Dermis microvascular lymphatic vessel endothelial cell (primary cell): ENCODE measurements around the gene OTOF. TPM values are rescaled to one million over a fixed set of nuclear protein-coding genes. Genes with fewer than 3 reads are reported as not detected.
A peak's percentile ranks its signal among the peaks of the same experiment; 100 is the strongest.

Source experiments
- DNase-seq, 2 donors: peaks; one replicate each; pipeline versions ENCODE4 v3.0.0 to v3.0.0-alpha.2; 2010; ENCODE audit warnings: low read depth in 2 of 2
- total RNA-seq: library from RNA; depleted of rRNA; stranded (reverse); fragments of >200 nt; gene quantifications from 2 replicates; pipeline ENCODE4 v1.2.1, GENCODE V29; 2014

Gene OTOF
- 20.7 and 20.8 TPM in 2 replicates for total RNA-seq

DNA sequence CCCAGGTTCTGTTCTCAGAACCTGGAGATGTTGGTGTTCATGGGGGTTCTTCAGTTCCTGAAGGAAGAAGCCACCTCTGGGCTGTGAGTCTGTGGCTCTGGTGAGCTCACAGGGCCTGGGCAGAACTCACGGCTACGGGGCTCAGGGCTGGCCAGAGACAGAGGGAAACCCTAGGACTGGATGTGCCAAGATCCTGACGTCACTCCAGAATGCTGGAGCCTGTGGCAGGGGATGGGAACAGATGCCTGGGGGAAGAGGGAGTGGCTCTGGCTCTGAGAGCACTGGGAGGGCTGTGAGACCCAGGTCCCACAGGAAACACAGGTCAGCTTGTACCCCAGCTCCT, at the start of gene OTOF:
OTOF (minus strand) TSS at position 214 of the 343 bp plus-strand sequence.
- DNase-seq: peak in 1 of 2 donors; percentile 68

DNA sequence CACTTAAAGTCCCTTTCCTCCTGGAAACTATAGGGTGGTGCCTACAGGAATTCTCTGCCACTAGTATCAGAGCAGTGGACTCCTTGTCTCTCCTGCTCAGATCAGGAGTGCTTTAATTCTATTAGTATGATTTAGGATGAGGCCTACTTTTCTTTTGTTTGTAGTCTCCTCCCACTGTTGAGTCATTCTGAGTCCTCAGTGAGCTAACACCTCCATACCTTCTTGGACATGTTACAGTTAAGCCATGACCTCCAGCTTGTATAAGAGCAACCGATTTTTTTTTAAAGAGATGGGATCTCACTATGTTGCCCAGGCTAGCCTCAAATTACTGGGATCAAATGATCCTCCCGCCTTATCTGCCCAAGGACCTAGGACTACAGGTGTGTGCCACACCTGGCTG, 48.7 kb upstream of the OTOF start:
- no peak for DNase-seq

DNA sequence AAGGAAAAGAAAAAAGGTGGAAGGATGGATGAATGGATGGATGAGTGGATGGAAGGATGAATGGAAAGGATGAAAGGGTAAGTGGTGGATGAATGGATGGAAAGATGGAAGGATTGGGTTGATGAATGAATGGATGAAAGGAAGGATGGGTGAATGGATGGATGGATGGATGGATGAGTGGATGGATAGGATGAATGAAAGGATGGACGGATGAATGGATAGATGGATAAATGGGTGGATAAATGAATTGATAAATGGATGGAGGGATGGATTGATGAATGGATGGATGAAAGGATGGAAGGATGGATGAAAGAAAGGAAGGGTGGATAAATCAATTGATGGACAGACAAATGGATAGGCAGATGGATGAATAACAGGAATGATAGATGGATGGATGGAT, 48.2 kb upstream of the OTOF start:
- no peak for DNase-seq

DNA sequence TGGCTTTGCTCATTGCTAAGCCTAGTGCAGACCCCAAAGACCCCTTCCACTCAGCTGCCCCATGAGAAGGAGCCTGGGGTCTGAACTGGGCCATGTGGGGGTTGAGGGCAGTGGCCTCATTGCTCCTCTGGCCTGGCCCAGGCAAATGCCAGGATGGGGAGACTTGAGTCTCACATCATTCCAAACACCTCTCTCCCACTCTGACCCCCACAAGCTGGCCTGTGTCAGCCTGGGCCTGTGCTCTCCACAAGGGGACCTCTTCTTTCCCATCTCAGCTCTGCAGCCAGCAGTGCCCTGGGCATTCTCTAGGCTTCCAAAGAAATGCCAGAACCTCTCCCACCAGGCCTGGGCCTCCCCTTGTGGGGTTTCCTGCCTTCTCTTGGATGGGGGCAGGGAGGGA, 45.8 kb upstream of the OTOF start:
- no peak for DNase-seq

DNA sequence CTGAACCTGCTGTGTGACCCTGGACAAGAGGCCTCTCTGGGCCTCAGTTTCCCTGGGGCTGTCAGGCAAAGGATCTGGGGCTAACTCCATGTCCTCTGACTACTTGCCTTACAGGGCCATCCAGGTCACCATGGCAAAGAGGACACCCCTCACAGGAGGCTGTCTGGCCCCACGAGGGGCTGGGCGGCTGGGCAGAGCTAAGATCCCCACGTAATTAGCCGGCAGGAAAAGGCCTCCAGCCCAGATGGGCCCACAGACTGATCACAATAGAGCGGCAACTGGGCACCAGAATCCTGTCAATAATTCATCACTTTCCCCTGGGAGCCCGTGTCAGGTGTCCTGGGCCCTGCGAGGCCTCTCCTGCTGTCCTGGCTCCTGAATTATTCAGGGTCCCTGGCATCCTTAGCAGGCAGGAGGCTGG, 44.8 kb upstream of the OTOF start:
- no peak for DNase-seq

DNA sequence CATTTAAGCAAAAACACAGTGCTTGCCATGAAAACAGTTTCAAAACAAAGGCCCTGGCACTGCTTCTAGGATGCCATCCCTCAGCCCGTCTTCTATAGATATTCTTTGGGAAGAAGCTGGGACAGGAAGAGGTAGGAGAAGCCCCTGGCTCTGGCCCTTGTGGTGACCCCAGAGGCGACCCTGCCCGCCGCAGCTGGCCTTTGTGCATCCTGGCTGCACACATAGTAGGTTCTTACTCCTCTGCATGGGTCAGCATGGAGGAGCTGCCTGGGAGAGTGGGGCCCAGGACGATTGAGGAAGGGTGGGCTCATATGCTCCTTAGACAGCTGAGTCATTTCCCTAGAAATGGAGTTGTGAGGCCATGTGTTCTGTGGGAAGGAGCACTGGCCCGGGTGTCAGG, 44.4 kb upstream of the OTOF start:
- peak in 1 of 2 donors; percentile 7 for DNase-seq

DNA sequence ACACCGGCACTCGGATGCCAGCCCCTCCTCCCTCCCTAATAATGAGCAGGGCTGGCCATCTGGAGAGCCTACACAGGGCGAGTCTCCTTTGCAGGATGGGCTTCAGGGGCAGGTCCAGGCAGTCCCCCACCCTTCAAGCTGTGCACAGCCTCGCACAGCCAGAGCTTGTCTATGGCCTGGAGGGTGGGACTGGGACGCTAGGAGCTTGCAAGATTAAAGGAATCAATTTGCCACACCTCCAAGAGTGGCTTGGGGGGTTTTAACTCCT, 43.9 kb upstream of the OTOF start:
- DNase-seq: no peak

DNA sequence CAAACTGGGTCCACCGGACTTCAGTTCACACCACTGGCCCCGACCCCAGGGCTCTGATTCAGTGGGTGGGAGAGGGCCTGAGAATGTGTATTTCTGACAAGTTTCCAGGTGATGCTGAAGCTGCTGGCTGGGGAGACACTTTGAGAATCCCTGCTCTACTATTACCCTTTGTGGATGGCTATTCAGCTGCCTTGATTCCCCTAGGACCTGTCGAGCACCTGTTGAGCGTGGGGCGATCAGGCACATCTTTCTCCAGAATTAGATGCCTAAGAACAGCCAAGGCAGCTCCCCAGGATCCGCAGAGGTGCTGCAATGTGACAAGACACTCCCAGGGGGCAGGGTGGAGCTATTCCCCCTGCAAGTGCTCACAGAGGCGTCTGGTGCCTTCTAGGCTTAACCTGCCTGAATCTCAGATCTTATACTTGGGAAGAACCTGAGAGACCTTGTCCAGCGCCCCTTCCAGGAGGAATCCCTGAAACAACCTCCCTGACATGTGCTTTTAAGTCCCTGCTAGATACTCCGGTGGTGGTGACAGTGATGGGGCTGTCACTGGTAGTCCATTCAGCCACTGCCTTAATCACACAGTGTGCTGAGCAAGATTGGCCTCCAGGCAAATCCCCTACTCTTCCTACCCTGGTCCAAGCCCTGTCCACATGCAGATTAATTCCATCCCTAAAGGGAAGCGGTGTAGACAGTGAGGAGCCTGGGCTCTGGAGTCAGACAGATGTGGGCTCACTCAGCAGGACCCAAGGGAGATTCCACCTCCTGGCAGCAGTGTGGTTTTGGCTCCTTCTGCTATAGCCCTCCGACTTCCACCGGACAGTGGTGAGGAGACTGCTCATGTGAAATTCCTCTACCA, 43.4 kb upstream of the OTOF start:
- no peak for DNase-seq

DNA sequence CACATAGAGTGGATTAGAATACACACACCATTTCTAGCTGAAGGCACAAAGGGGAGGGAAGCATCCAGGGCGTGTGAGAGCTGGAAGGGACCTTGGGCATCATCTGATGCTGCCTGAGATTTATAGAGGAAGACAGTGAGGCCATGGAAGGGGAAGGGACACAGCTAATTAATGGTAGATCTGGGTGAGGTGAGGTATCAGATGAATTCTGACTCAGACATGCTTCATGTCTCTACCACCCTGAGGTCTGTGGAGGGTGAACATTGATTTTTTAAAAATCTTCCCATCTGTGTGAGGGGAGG, 42.2 kb upstream of the OTOF start:
- DNase-seq: no peak

DNA sequence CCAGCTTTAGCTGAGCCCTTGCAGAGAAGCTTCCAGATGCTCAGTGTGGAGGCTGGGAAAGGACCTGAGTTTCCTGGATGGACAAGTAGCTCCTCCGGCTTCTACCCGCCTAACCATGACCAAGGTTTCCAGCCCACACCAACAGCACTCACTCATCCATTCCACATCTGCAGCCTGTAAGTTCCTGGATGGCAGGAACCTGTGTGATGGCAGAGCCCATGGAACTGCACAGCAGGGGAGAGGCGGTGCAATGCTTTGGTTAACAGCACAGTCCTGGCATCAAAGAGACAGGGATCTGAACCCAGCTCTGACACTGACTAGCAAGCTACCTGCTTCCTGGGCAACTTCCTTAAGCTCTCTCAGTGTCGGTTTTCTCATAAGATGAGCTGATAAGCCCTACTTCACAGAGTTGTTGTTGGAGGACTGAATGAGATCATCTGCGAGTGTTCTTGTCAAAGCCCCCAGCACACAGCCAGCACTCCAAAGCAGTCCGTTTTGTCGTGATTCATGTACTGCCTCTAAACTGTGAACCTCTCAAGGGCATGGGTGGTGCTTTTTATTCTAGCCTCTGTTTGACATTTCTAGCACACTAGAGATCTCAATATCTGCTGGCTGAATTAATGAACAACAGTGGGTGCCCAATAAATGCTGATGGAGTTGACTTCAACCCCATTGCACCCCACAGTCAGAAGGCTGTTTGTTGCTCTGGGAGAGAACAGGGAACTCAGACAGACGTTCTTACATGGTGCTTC, 41.6 kb upstream of the OTOF start:
- no peak for DNase-seq

DNA sequence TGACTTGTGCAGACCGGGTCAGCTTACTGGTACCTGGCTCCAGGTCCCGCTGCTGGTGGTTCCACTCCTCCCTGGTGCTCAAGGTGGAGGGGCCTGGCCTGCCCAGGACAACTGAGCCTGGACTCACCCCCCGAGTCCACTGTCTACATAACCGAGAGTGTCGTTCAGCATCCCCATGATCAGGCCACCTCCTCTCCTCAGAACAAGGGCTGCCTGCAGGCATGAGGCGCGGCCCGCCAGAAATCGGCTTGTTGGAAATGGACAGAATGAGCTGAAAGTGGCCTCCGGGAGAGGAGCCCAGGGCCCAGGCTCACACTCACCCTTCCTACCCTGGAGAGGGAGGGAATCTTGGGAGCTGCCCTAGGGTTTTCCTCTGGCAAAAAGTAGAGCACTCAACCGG, 38.9 kb upstream of the OTOF start:
- no peak for DNase-seq

DNA sequence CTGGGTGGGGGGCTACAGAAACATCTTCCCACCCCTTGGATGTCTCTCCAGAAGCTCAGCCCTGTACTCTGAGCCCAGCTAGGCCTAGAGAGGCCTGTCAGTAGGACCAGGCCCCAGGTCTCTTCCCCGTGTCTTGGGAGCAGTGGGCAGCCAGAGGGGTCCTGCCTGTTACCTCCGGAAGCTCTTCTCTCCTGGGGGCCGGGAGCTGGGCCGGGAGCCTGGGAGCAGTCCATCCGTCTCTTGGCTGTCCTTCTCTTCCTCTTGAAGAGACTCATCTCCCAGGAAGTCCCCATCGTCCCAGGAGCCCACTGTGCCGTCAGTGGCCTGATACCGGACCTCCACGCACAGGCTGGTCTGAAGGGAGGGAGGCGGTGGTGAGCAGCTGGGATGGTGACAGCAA, 38.3 kb upstream of the OTOF start:
- no peak for DNase-seq

DNA sequence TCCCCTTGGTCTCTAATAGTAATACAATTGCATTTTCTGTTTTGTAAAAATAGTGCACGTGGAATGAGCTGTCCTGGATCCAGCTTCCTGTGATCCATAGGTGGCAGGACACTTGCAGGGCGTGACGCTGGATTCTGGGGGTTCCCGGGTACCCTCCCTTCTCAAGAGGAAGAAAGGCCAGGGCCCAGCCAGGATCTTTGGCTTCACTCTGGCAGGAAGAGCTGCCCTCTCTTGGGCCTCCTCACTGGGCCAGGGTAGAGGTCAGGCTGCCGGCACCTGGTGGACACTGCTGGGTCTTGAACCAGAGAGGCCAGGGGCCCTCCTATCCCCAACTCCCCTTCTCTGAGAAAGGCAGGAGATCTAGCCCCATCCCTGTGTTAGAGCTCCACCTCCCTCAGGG, 37.8 kb upstream of the OTOF start:
- no peak for DNase-seq

DNA sequence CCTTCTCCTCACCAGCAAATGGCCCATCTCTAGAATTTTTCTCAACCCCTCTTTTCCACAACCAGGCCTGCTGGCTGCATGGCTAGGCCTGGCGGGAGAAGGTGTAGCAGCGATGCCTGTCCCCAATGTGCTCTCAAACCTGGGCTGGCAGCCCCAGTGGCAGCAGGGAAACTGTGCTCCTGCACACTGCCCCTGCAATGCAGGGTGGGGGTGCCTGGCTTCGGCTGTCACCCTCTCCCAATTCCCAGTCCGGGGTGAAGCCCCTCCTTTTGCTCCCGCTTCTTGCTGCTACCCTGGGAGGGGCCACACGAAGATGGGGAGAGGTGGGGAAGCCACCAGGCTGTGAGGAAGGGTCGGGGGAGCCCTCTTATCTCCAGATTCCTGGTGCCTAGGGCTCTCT, 36.1 kb upstream of the OTOF start:
- DNase-seq: no peak

DNA sequence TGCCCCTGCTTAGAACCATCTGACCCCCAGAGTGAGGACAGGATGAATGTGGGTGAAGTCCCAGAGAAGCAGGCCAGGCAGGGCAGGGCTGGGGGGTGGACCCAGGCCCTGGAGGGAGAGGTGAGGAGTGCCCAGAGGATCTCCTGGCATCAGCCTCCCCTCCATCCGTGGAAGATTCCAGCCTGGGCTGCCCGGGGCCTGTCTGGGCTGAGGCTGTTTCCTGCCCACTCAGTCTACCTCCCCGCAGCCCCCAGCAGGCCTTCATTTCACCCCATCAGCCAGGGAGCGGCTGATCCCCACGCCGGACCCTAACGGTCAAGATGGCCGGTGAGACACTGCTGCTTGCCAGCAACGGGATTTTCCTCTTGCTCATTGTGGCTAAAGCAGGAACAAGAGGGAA, 35.3 kb upstream of the OTOF start:
- DNase-seq: no peak

DNA sequence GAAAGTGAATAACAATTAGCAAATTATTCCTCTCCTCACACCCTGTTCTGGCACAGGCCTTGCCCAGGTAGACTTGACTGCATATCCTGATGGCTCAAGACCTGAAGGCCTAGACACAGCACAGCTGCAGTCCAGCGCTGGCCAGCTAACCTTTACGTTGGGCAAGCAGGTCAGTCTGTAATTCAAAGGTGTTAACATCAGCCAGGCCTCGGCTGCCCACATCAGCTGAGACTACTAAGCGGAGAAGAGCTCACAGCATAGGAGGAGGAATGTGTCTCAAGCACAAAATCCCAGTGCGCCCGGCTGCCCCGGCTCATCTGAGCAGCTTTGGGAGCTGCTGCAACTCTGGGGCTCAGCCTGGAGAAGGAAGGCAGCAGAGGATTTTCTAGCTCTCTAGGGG, 33.5 kb upstream of the OTOF start:
- DNase-seq: no peak

DNA sequence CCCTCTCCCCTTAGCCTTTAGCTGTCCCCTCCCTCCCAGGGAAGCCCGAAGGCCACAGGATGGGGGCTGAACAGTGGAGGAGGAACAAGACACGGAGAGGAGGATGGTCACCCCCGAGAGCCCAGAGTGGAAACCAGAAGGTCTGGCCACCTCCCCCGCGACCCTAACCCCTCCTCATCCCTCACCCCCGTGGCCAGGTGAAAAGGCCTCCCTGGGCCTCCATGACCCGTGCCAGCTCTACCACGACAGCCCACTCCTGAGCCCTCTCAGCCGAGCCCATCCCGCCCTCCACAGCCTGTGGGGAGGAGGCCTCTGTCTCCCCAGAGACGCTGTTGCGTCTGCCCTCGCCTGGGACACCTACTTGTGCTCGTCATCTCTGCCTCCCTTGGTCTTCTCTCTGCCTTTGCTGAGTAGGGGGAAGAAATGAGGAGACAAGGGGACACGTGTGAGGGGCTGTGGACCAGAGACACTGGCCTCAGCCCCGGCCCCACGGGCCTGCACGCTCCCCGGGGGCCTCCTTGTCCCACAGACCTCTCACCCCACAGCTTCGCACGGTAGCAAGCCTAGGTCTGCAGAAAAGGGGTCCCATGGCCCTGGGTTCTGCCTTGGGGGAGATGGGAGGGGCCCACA, 32.5 kb upstream of the OTOF start:
- DNase-seq: no peak

DNA sequence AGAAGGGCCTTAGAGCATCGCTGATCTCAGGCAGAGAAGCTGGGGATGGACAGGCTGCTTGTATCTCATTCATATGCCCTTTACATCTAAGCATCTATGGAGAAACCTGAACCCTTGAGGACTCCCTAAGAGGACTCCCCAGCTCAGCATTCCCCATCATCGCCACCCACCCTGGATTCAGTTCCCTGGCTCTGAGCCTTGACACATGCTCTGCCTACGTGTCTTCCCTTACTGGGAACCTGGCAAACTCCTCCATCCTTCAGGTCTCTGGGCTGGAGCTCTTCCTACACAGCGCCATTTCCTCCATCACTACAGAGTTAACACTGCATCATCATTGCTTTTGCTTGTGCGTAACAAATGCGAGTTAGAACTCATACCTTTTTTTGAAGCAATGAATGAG, 31.2 kb upstream of the OTOF start:
- no peak for DNase-seq

DNA sequence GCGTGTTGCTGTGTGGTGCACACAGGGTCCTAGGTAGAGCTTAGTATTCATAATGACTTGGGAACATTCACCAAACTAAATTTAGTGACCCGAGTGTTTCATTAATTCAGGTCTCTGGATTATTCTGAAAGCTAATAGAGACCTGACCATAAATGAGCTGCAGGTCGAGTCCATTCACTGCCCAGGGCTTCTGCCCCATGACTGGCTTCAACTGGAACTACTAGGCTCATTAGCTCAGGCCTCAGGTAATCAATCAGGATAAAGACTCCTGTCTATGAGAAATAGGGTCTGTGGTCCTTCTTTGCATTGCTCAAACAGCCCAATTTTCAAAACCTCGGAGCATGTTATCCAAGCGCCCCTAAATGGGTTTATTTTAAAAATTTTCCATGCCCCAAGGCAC, 30.0 kb upstream of the OTOF start:
- DNase-seq: no peak

DNA sequence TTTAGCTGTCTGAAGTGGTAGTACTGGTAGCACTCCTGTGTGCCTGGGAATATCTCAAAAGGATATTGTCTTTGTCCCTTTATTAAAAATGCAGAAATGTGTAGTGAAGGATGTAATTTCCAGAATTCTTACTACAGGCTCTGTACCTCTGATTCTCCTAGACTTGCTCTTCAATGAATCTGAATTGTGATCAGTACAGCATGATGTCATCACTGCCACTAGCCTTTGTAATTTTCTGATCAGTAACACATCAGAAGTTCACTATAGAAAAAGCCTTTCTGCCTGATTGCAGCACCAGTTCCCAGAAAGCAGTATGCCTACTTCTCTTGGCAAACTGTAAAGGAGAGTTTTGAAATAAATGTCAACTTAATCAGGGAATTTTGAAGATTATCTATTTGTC, 29.2 kb upstream of the OTOF start:
- no peak for DNase-seq

DNA sequence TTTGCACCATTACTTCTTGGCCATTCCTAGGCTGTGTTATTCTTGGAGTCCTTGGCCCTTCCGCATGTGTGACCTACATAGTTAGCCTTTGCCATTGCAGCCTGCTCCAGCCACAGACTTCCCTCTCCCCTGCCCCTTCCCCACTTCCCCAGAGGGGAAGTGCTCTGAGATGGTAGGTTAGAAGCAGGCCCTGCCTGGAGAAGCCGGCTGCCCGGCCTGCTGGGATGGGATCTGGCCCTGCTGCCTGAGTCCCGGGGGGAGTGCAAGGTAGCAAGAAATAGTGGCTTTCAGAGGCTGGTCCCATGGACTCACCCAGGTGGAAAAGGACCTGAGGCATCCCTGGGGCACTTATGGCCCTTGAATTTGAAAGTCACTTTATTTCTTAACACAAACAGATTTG, 28.4 kb upstream of the OTOF start:
- no peak for DNase-seq

DNA sequence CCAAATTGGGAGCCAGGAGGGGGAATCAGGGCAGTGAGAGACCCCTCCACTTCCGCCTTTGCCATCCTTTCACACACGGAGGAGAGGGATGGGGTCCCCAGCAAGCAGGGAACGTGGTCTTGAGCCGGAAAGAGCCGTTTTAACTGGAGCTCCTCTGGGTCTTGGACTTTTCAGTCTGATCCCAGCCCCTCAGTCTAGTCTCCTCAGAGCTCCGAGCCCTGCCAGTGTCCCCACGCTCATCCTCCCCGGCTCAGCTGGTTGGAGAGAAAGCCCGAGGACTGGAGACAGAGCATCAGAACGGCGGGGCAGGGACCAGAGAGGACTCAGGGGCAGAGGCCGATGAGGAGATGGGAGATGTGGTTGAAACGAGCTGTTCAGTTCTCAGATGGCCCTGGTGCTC, 26.1 kb upstream of the OTOF start:
- no peak for DNase-seq

DNA sequence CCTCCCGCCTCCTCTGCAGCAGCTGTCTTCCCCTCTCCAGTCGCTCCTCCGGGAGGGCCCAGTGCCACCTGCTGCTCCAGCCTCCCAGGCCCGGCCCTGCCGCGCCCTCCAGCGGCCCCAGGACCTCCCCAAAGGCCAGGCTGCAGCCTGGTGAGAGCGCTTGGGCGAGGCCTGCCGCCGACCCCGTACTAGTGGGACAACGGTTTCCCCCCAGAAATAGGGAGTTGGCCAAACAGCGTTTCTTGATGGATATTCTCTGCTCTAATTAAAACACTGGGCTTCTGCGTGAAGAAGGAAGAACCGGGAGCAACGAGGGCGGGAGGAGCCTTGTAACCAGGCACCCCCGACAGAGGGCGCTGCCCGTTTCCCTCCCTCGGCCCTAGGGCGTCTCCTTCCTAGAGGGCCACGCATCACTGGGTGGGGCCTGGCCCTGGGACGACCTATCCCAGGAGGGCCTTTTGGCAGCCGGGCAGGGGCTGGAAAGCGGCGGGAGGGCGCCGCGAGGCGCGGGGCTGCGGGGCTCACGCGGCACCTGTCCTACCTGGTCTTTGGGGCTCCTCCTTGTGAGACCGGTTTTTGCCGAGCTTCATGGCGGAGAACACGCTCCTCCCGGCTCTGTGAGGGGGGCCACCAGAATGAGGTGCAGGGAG, 25.4 kb upstream of the OTOF start:
- DNase-seq: peak in 1 of 2 donors; percentile 70
